Liver (tissue), 3 donors: ENCODE results near the gene SH3RF3.

Experiments used
- EGR1 ChIP-seq, 2 donors: IDR thresholded peaks; 2 replicates each; pipeline ENCODE4 v1.6.1; 2016 to 2018; ENCODE audit warnings: antibody characterized with exemption in 2 of 2, low read depth in 2 of 2
- GABPA ChIP-seq, 2 donors: IDR thresholded peaks in 1 of 2; conservative IDR thresholded peaks in 1 of 2; 2 replicates each; pipeline ENCODE4 v1.6.1; 2016; ENCODE audit warnings: antibody characterized with exemption in 2 of 2, mild to moderate bottlenecking in 1 of 2, moderate library complexity in 1 of 2
- JUND ChIP-seq, 2 donors: IDR thresholded peaks; 2 replicates each; pipeline ENCODE4 v1.6.1; 2016; ENCODE audit warnings: antibody characterized with exemption in 2 of 2
- RAD21 ChIP-seq, 2 donors: IDR thresholded peaks; 2 replicates each; pipeline ENCODE4 v1.6.1; 2016; ENCODE audit warnings: antibody characterized with exemption in 2 of 2, mild to moderate bottlenecking in 2 of 2
- SP1 ChIP-seq: IDR thresholded peaks from 2 replicates; pipeline ENCODE4 v1.6.1; 2018; ENCODE audit warnings: antibody characterized with exemption, mild to moderate bottlenecking
- TF ChIP-seq, protein P1 (sequence below): fragments of 150-350 bp; IDR thresholded peaks from 2 replicates; pipeline ENCODE4 v1.5.1; 2017; ENCODE audit warnings: improper control_type of control experiment, low read depth, low read length; ENCODE audit not compliant: missing input control
- TF ChIP-seq, protein P2 (sequence below): IDR thresholded peaks from 2 replicates; pipeline ENCODE4 v1.6.1; 2016; ENCODE audit warnings: antibody characterized with exemption
- TF ChIP-seq, protein P3 (sequence below): IDR thresholded peaks from 2 replicates; pipeline ENCODE4 v1.6.1; 2016; ENCODE audit warnings: antibody characterized with exemption
- donor health status: healthy.
- donor health status: healthy.

DNA sequence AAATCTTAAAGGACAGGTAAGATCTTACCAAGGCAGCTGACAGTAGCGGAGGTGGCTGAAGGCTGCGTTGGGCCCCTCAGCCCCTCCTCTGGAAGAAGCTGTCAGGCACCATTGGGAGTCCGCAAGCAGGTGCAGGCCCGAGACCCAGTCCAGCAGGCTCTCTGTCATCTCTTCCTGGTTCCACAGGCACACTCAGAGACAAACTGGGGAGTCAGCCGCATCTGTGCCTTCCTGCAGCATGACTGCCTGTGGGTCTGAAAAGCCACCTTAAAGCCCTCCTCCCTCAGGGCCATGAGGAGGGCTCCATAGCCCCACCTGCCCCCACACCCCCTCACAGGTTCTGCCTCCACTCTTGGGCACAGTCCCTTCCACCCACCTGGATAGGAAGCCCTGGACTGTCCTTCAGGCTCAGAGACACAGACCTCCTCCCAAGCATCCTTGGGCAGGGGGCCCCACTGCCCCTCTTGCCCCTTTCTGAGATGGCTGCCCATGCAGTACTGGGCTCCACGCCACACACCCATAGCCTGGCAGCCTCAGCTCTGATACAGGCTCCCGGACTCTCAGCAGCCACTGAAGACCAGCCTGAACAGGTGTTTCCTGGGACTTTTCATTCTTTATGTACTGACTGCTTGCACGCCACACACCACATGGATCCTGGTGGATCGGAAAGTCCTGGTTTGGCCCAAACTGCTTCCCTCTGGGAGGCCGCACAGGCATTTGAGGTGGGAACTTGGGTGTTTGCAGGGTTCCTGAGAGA, 245.0 kb downstream of the SH3RF3 start:
- no peak for TF ChIP-seq GABPA (IDR thresholded peaks at IDR 0.05 in 1 of 2, conservative IDR thresholded peaks at IDR 0.05 in 1 of 2)
- TF ChIP-seq, protein P1, sequence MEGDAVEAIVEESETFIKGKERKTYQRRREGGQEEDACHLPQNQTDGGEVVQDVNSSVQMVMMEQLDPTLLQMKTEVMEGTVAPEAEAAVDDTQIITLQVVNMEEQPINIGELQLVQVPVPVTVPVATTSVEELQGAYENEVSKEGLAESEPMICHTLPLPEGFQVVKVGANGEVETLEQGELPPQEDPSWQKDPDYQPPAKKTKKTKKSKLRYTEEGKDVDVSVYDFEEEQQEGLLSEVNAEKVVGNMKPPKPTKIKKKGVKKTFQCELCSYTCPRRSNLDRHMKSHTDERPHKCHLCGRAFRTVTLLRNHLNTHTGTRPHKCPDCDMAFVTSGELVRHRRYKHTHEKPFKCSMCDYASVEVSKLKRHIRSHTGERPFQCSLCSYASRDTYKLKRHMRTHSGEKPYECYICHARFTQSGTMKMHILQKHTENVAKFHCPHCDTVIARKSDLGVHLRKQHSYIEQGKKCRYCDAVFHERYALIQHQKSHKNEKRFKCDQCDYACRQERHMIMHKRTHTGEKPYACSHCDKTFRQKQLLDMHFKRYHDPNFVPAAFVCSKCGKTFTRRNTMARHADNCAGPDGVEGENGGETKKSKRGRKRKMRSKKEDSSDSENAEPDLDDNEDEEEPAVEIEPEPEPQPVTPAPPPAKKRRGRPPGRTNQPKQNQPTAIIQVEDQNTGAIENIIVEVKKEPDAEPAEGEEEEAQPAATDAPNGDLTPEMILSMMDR = no peak
- TF ChIP-seq, protein P2, sequence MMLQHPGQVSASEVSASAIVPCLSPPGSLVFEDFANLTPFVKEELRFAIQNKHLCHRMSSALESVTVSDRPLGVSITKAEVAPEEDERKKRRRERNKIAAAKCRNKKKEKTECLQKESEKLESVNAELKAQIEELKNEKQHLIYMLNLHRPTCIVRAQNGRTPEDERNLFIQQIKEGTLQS = no peak
- TF ChIP-seq, protein P3, sequence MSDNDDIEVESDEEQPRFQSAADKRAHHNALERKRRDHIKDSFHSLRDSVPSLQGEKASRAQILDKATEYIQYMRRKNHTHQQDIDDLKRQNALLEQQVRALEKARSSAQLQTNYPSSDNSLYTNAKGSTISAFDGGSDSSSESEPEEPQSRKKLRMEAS = no peak
- TF ChIP-seq RAD21 (IDR thresholded peaks at IDR 0.05) = no peak
- TF ChIP-seq SP1 = no peak
- no peak for TF ChIP-seq EGR1 (IDR thresholded peaks at IDR 0.05; ENCODE audit: low read depth in 2 of 2)
- TF ChIP-seq JUND (IDR thresholded peaks at IDR 0.05) = no peak
